Measurements from ENCODE around the gene PLA2G6.

The PLA2G6 gene

DNA sequence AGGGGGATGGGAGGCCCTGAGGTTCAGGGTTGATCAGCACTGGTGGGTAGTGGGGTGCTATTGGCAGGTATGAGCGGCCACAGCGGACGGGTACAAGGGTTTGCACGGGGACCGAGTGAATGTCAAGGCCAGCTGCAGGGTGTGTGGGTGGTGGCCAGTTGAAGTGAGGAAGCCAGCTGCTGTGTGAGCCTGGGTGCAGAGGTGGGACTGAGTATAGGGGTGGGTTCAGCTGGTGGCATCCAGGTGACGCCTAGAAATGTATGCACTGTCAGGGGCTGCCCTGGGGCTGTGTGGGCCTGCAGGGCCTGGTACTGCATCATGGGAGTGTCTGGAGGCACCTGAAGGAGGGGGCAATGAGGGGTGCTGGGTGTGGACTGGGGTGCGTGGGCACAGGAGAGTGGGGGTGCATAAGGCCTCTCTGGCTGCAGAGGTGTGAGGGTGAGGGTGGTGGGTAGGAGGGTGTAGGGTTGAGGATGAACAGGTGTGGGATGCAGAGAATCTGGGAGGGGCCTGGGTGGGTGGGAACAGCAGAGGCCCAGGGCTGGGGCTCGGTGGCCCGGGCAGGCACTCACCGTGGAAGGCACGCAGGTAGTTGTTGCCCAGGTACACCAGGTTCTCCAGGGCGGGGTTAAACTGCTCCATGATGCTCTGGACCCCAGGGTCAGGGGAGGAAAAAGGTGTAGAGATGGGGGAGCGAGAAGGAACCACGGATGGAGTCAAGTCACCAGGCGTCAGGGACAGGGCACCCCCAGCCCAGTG is 72.9 kb downstream of the PLA2G6 start:
- H3K79me2 ChIP-seq (ENCODE audit: control insufficient read depth, insufficient read depth, low read length, poor library complexity): no peaks in the 10 kb centered on the region
- no peak overlapping the region for H3K4me2 ChIP-seq (ENCODE audit: low read length)
- H2BK12ac ChIP-seq (ENCODE audit: low read length): no peak overlapping the region
- no peaks in the 10 kb centered on the region for H3K4me1 ChIP-seq (ENCODE audit: control insufficient read depth in 1 of 2, insufficient read depth in 2 of 2, low read length in 2 of 2)
- no peak overlapping the region for H2BK120ac ChIP-seq (ENCODE audit: insufficient read depth, low read length, poor library complexity)
- no peaks in the 10 kb centered on the region for H3K79me1 ChIP-seq (ENCODE audit: low read length)
- H3K14ac ChIP-seq (ENCODE audit: low read length): no peak overlapping the region
- no peaks in the 10 kb centered on the region for H3K36me3 ChIP-seq (ENCODE audit: control insufficient read depth in 1 of 2, insufficient read depth in 2 of 2, low read length in 2 of 2)
- no peak overlapping the region for H3K23ac ChIP-seq (ENCODE audit: low read length)
- H4K8ac ChIP-seq (ENCODE audit: low read depth, low read length): no peak overlapping the region
- H3K4ac ChIP-seq (ENCODE audit: low read depth, low read length): no peak overlapping the region
- no peaks in the 10 kb centered on the region for H3K9me3 ChIP-seq (ENCODE audit: insufficient read depth, low read depth, low read length)
- no peaks in the 10 kb centered on the region for H3K27me3 ChIP-seq (ENCODE audit: insufficient read depth, low read length)
- no peak overlapping the region for H3K27ac ChIP-seq (ENCODE audit: low read depth, low read length)
- no peak overlapping the region for H2AFZ ChIP-seq (ENCODE audit: insufficient read depth, low read length, poor library complexity)
- H3K4me3 ChIP-seq (ENCODE audit: low read depth, low read length): no peak overlapping the region
- H3K9ac ChIP-seq (ENCODE audit: low read length): no peak overlapping the region
- H2BK5ac ChIP-seq (ENCODE audit: low read depth, low read length, poor library complexity): no peak overlapping the region
- H3K18ac ChIP-seq (ENCODE audit: low read length): no peak overlapping the region
- WGBS (ENCODE audit: extremely low coverage, insufficient coverage, insufficient read length): no CpG with 5 or more reads among the region's 15 CpGs
- DNase-seq: peak in 1 of 2 donors; percentile 23
- H4K91ac ChIP-seq (ENCODE audit: low read depth, low read length): no peak overlapping the region
- no peak overlapping the region for H4K12ac ChIP-seq (ENCODE audit: low read depth, low read length)
- H2AK5ac ChIP-seq (ENCODE audit: low read length): no peak overlapping the region

DNA sequence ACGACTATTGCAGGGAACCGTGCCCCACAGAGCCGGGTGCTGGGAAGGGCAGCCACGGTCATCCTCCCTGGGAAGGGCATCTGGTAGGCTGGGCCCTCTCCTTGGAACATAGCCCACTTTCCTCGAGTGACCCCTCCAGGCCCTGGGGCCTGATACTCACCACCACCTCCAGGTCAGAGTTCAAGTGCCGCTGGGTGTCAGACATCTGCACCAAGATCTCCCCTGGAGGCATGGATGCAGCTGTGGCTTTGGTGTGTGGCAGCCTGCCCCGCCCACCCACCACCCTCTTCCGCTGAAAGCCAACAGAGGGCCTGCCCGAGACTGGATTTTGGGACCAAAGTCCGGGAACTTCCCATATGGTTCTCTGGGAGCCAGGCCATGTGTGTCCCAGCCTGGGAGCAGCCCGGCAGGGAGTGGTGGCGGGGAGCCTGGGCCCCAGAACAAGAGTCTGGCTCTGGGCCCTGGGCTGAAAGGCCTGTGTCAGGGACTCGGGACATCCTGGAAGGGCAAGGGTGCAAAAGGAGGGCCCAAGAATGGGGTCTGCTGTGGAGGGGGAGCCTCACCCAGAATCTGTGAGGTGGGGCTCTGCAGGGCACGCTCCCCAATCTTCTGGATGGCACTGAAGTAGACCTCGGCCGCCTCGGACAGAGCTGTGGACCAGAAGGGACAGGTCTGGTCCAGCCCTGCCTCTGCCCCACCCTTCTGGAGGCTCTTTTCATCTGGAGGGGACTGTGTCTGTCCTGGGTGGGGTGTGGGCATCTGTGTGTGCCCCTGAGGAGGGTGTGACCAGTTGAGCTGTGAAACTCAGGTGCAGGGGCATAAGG is 73.7 kb downstream of the PLA2G6 start:
- Histone ChIP-seq H3K4me2 (ENCODE audit: low read length) (no peak overlapping the region), H2BK12ac (ENCODE audit: low read length) (no peak overlapping the region), H2BK5ac (ENCODE audit: low read depth, low read length, poor library complexity) (no peak overlapping the region), H3K18ac (ENCODE audit: low read length) (no peak overlapping the region), H3K23ac (ENCODE audit: low read length) (no peak overlapping the region), H4K8ac (ENCODE audit: low read depth, low read length) (no peak overlapping the region), H3K4me1 (ENCODE audit: control insufficient read depth in 1 of 2, insufficient read depth in 2 of 2, low read length in 2 of 2) (no peaks in the 10 kb centered on the region), H2BK120ac (ENCODE audit: insufficient read depth, low read length, poor library complexity) (no peak overlapping the region), H2AFZ (ENCODE audit: insufficient read depth, low read length, poor library complexity) (no peak overlapping the region), H3K79me1 (ENCODE audit: low read length) (no peaks in the 10 kb centered on the region), H4K12ac (ENCODE audit: low read depth, low read length) (no peak overlapping the region), H3K9me3 (ENCODE audit: insufficient read depth, low read depth, low read length) (no peaks in the 10 kb centered on the region), H3K36me3 (ENCODE audit: control insufficient read depth in 1 of 2, insufficient read depth in 2 of 2, low read length in 2 of 2) (no peaks in the 10 kb centered on the region), H3K27me3 (ENCODE audit: insufficient read depth, low read length) (no peaks in the 10 kb centered on the region), H3K4me3 (ENCODE audit: low read depth, low read length) (no peak overlapping the region), H3K27ac (ENCODE audit: low read depth, low read length) (no peak overlapping the region), H3K9ac (ENCODE audit: low read length) (no peak overlapping the region), H2AK5ac (ENCODE audit: low read length) (no peak overlapping the region), H3K14ac (ENCODE audit: low read length) (no peak overlapping the region), H3K79me2 (ENCODE audit: control insufficient read depth, insufficient read depth, low read length, poor library complexity) (no peaks in the 10 kb centered on the region), H4K91ac (ENCODE audit: low read depth, low read length) (no peak overlapping the region), H3K4ac (ENCODE audit: low read depth, low read length) (no peak overlapping the region)
- peak; percentile 64 to 78 for DNase-seq
- WGBS (ENCODE audit: extremely low coverage, insufficient coverage, insufficient read length): no CpG with 5 or more reads among the region's 17 CpGs

DNA sequence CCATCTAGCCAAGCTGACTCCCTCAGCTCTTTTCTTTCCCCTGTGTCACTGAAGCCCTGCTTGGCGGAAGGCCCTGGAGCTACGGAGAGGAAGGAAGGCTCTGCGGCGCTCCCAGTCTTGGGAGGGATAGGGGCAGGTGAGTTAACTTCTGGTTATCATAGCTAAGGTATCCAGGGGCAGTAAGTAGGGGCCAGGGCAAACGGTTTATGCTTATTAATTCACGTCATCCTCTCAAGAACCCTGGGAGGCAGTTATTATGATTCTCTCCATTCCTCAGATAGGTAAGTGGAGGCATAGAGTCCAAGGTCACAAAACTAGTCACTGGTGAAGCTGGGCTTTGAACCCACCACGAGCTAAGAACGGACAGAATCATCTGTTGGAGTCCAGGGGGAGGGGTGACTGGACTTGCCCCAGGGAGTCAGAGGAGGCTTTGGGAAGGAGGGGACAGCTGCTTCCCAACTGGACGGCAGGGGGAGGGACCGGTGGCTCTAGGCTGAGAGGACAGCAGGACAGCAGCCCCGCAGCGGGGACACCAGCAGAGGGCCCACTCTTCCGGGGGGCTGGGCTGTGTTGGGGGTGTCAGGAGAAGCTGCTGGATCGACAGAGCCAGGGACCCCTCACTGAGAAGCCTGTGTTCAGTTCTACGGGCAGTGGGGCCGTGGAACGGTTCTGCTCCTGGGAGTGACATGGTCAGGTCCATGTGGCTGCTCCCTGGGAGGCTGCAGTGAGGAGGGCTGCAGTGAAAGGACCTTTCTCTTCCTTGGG is 74.6 kb downstream of the PLA2G6 start:
- H3K18ac ChIP-seq (ENCODE audit: low read length): no peak overlapping the region
- no peaks in the 10 kb centered on the region for H3K27me3 ChIP-seq (ENCODE audit: insufficient read depth, low read length)
- no peak overlapping the region for H4K12ac ChIP-seq (ENCODE audit: low read depth, low read length)
- peak; percentile 91 for DNase-seq
- H3K4me1 ChIP-seq (ENCODE audit: control insufficient read depth in 1 of 2, insufficient read depth in 2 of 2, low read length in 2 of 2): no peaks in the 10 kb centered on the region
- H3K9ac ChIP-seq (ENCODE audit: low read length): no peak overlapping the region
- H4K91ac ChIP-seq (ENCODE audit: low read depth, low read length): no peak overlapping the region
- no peak overlapping the region for H2BK12ac ChIP-seq (ENCODE audit: low read length)
- H2BK5ac ChIP-seq (ENCODE audit: low read depth, low read length, poor library complexity): no peak overlapping the region
- no peaks in the 10 kb centered on the region for H3K9me3 ChIP-seq (ENCODE audit: insufficient read depth, low read depth, low read length)
- no peaks in the 10 kb centered on the region for H3K79me2 ChIP-seq (ENCODE audit: control insufficient read depth, insufficient read depth, low read length, poor library complexity)
- H3K79me1 ChIP-seq (ENCODE audit: low read length): no peaks in the 10 kb centered on the region
- WGBS (ENCODE audit: extremely low coverage, insufficient coverage, insufficient read length): no CpG with 5 or more reads among the region's 17 CpGs
- no peak overlapping the region for H3K27ac ChIP-seq (ENCODE audit: low read depth, low read length)
- no peaks in the 10 kb centered on the region for H3K36me3 ChIP-seq (ENCODE audit: control insufficient read depth in 1 of 2, insufficient read depth in 2 of 2, low read length in 2 of 2)
- no peak overlapping the region for H2AK5ac ChIP-seq (ENCODE audit: low read length)
- no peak overlapping the region for H3K4me2 ChIP-seq (ENCODE audit: low read length)
- H3K4ac ChIP-seq (ENCODE audit: low read depth, low read length): no peak overlapping the region
- H4K8ac ChIP-seq (ENCODE audit: low read depth, low read length): no peak overlapping the region
- H3K14ac ChIP-seq (ENCODE audit: low read length): no peak overlapping the region
- no peak overlapping the region for H3K23ac ChIP-seq (ENCODE audit: low read length)
- no peak overlapping the region for H3K4me3 ChIP-seq (ENCODE audit: low read depth, low read length)
- no peak overlapping the region for H2BK120ac ChIP-seq (ENCODE audit: insufficient read depth, low read length, poor library complexity)
- no peak overlapping the region for H2AFZ ChIP-seq (ENCODE audit: insufficient read depth, low read length, poor library complexity)

DNA sequence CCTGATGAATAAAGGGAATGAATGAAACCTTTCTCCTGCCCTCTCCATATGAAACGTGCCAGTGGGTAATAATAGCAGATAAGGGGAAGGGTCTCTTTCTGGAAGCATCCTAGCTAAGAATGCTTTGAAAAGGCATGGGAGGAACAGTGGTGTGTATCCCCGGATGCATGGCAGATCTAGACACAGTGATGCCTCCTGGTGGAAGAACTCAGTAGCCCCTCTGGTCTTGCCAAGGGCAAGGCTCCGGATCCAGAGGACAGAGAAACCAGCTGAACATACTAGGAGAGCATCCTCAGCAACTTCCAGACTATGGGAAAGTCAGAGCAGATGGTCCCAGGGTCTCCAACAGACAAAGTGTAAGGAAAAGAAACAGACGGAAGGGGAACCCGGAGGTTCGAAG is 77.5 kb downstream of the PLA2G6 start:
- no peaks in the 10 kb centered on the region for H3K27me3 ChIP-seq (ENCODE audit: insufficient read depth, low read length)
- no peak overlapping the region for H3K4me3 ChIP-seq (ENCODE audit: low read depth, low read length)
- no peaks in the 10 kb centered on the region for H3K9me3 ChIP-seq (ENCODE audit: insufficient read depth, low read depth, low read length)
- H4K12ac ChIP-seq (ENCODE audit: low read depth, low read length): no peak overlapping the region
- H3K4me1 ChIP-seq (ENCODE audit: control insufficient read depth in 1 of 2, insufficient read depth in 2 of 2, low read length in 2 of 2): no peaks in the 10 kb centered on the region
- no peaks in the 10 kb centered on the region for H3K79me2 ChIP-seq (ENCODE audit: control insufficient read depth, insufficient read depth, low read length, poor library complexity)
- no peak overlapping the region for H2AFZ ChIP-seq (ENCODE audit: insufficient read depth, low read length, poor library complexity)
- H2AK5ac ChIP-seq (ENCODE audit: low read length): no peak overlapping the region
- no peak overlapping the region for H3K23ac ChIP-seq (ENCODE audit: low read length)
- DNase-seq: peak in 1 of 2 donors; percentile 38
- no peak overlapping the region for H3K4me2 ChIP-seq (ENCODE audit: low read length)
- no peak overlapping the region for H4K91ac ChIP-seq (ENCODE audit: low read depth, low read length)
- H3K79me1 ChIP-seq (ENCODE audit: low read length): no peaks in the 10 kb centered on the region
- no CpG with 5 or more reads among the region's 6 CpGs for WGBS (ENCODE audit: extremely low coverage, insufficient coverage, insufficient read length)
- no peak overlapping the region for H2BK120ac ChIP-seq (ENCODE audit: insufficient read depth, low read length, poor library complexity)
- no peak overlapping the region for H4K8ac ChIP-seq (ENCODE audit: low read depth, low read length)
- H2BK5ac ChIP-seq (ENCODE audit: low read depth, low read length, poor library complexity): no peak overlapping the region
- no peak overlapping the region for H3K27ac ChIP-seq (ENCODE audit: low read depth, low read length)
- no peak overlapping the region for H2BK12ac ChIP-seq (ENCODE audit: low read length)
- H3K18ac ChIP-seq (ENCODE audit: low read length): no peak overlapping the region
- H3K36me3 ChIP-seq (ENCODE audit: control insufficient read depth in 1 of 2, insufficient read depth in 2 of 2, low read length in 2 of 2): no peaks in the 10 kb centered on the region
- H3K4ac ChIP-seq (ENCODE audit: low read depth, low read length): no peak overlapping the region
- H3K14ac ChIP-seq (ENCODE audit: low read length): no peak overlapping the region
- H3K9ac ChIP-seq (ENCODE audit: low read length): no peak overlapping the region
